GM18868 (cell line): ENCODE results near the gene CBLN3.

Experiments used
- ATAC-seq: cut with Tn5 transposase; IDR thresholded peaks from one replicate; pipeline ENCODE4 v1.9.1; 2021; ENCODE audit warnings: mild to moderate bottlenecking, moderate library complexity; ENCODE audit not compliant: unreplicated experiment

The CBLN3 gene

GRCh38 chr14:24439830-24440605, 10.6 kb upstream of the CBLN3 start:
- ATAC-seq, result no peak

GRCh38 chr14:24439257-24439656, 9.8 kb upstream of the CBLN3 start:
- ATAC-seq, result no peak

GRCh38 chr14:24438223-24439097, 9.0 kb upstream of the CBLN3 start:
- ATAC-seq, result no peak

- no peak for ATAC-seq
Measured at GRCh38 chr14:24437736-24438067, 8.2 kb upstream of the CBLN3 start.

GRCh38 chr14:24437020-24437735, 7.7 kb upstream of the CBLN3 start:
- no peak for ATAC-seq

- ATAC-seq, result peak; percentile 36
Measured at GRCh38 chr14:24436355-24437019, 7.0 kb upstream of the CBLN3 start.

- no peak for ATAC-seq
Measured at GRCh38 chr14:24435998-24436354, 6.5 kb upstream of the CBLN3 start.

- no peak for ATAC-seq
Measured at GRCh38 chr14:24435192-24435810, 5.8 kb upstream of the CBLN3 start.

- no peak for ATAC-seq
Measured at GRCh38 chr14:24434676-24435075, 5.2 kb upstream of the CBLN3 start.

- ATAC-seq, result no peak
Measured at GRCh38 chr14:24434036-24434435, 4.6 kb upstream of the CBLN3 start.

- ATAC-seq, result no peak
Measured at GRCh38 chr14:24432259-24433131, 3.0 kb upstream of the CBLN3 start.

GRCh38 chr14:24431569-24432258, 2.2 kb upstream of the CBLN3 start:
- peak; percentile 50 for ATAC-seq

- ATAC-seq, result peak; percentile 48
Measured at GRCh38 chr14:24430682-24431568, 1.5 kb upstream of the CBLN3 start.

- ATAC-seq, result peak; percentile 49
Measured at GRCh38 chr14:24430143-24430681, 744 bp upstream of the CBLN3 start.

- no peak for ATAC-seq
Measured at GRCh38 chr14:24428628-24429394, 657 bp downstream of the CBLN3 start.

GRCh38 chr14:24427537-24428508, 1.6 kb downstream of the CBLN3 start:
- ATAC-seq, result no peak
